GM19023 (cell line): ENCODE results near the gene SPINDOC.
"Not testable (repeated sequence)": the region's sequence is repeated elsewhere in the genome, so short reads cannot be mapped to it uniquely, and the experiment has no call there.

Experiments
- ATAC-seq: cut with Tn5 transposase; IDR thresholded peaks from one replicate; pipeline ENCODE4 v1.9.1; 2021; ENCODE audit warnings: mild to moderate bottlenecking, moderate library complexity; ENCODE audit not compliant: unreplicated experiment

SPINDOC gene

DNA sequence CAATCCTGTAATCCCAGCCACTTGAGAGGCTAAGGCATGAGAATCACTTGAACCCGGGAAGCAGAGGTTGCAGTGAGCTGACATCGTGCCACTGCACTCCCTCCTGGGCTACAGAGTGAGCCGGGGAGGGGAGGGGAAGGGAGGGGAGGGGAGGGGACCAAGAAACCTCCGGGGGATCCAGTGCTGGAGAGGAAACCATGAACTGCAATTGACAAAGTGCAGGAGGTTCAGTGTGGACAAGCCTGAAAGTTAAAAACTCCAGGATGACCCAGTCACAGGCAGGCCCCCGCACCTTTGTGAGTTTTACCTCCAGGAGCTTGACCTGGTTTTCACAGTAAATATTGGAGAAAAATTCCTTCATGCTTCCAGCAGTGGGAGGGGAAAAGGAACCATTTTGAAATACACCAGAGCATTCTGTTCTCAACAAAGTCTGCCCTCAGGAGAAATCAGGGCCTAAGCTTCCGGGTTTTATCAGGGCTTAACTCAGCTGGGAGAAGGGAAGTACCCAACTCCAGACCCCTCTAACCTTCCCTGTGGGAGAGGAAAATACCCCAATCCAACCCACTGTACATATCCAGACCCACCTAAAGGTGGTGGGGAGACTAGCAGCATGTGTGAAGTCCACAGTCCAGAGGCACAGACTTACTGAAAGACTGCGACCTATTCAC, 29.2 kb upstream of the SPINDOC start:
- no peak for ATAC-seq

- no peak for ATAC-seq
Observed at GRCh38 chr11:63785823-63786222, 27.4 kb upstream of the SPINDOC start.

DNA sequence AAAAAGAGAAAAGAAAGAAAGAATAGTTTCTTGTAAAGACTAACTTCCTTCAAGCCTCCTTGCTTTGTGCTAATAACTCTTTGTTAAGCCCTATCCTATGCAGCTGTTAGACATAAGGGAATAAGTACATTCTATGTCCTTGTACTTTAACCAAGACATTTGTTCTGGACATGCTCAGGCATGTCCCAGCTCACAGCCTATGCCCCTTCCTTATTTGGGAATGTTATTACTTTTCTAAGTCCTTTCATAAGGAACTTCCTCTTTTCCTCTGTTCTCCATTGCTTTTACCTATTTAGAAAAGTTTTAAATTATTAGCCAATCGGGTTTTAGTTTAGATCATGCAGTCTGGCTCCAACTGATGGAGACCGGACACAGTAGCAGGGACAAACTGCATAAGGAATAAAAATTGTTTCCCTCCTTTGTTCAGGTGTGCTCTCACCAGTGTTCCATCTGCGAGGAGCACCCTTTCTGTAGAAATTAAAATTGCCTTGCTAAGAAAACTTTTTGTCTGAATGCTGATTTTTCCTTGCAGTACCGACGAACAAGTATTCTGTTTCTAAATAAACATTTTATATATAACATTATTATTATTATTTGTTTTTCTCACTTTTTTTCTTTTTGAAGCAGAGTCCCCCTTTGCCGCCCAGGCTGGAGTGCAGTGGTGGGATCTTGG, 21.6 kb upstream of the SPINDOC start:
- ATAC-seq: no peak

DNA sequence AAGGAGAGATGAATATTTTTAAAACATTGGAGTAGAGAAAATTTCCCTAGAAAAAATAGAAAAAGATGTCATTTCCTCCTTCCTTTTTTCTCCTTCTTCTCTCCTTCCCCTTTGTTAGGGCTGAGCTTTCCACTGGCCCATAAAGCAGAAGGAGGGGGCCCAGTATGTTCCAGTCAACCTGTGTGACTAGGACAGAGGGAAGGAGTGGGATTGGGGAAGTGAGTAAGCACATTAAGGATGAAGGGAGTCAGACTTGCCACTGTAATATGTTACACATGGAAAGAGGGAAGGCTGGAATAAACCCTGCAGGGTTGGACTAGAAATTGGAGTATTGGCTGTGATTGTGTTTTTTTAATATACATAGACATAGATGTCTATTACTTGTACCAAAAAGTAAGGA, 20.1 kb upstream of the SPINDOC start:
- no peak for ATAC-seq

DNA sequence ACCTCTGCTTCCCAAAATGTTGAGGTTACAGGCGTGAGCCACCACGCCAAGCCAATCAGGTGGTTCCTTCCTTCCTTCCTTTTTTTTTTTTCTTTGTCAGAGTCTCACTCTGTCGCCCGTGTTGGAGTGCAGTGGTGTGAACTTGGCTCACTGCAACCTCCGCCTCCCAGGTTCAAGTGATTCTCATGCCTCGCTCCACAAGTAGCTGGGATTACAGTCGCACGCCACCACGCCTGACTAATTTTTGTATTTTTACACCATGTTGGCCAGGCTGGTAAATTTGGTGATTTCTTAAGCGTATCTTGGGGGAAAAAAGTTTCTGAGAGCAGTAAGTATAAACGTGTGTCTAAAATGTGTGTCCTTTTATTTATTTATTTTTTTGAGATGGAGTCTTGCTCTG, 18.2 kb upstream of the SPINDOC start:
- ATAC-seq: no peak

DNA sequence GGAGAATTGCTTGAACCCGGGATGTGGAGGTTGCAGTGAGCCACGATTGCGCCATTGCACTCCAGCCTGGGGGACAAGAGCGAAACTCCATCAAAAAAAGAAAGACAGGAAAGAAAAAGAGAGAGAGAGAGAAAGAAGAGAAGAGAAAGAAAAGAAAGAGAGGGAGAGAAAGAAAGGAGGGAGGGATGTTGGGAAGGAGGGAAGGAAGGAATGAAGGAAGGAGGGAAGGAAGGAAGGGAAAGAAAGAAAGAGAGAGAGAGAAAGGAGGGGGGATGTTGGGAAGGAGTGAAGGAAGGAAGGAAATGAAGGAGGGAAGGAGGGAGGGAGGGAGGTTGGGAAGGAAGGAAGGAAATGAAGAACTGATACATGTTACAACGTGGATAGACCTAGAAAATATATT, 12.3 kb upstream of the SPINDOC start:
- ATAC-seq: no peak

DNA sequence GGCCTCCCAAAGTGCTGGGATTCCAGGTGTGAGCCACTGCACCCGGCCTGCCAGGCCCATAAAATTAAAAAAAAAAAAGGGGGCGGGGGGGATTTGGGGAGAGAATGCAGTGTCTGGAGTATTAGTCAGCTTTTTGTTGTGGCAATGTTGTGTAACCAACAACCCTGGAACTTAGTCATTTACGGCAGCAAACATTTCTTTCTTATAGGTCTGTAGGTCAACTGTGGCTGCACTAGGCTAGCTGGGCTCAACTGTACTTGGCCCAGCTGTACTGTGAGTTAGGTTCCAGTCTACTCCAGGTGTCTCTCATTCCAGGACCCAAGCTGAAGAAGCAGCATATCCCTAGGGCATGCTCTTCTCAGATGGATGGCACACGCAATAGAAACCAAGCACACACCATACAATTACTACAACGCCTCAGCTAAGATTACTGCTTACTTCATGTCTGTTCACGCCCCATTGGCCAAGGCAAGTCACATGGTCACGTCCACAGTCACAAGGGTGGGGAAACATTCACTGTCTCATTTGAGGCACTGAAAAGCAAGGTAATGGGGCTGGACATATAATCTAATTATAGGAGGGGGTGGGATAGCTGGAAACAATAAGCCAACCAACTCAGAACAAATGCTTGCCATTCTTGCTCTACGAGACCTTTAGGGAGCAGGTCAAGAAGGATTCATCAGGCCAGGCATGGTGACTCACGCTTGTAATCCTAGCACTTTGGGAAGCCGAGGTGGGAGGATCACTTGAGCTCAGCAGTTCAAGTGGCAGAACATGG, 10.4 kb upstream of the SPINDOC start:
- ATAC-seq: no peak

DNA sequence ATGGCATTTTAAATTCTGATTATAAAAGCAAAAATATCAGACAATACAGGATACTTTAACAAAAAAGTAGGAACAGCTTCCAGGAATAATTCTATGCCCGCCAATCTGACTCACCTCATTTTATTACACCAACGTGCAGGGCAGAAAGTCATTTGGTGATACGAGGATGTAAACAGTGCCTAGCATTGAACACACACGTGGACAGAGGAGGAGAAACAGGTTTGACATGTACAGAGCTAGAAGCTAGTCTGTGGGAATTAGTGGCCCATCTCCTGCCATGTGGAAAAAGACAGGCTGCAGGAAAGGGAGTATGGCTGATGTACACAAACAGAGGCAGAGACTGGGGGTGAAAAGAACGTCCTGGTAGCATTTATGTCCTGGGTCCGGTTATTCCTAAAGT, 9.0 kb upstream of the SPINDOC start:
- no peak for ATAC-seq

- ATAC-seq: no peak
Observed at GRCh38 chr11:63805844-63806415, 7.3 kb upstream of the SPINDOC start.

DNA sequence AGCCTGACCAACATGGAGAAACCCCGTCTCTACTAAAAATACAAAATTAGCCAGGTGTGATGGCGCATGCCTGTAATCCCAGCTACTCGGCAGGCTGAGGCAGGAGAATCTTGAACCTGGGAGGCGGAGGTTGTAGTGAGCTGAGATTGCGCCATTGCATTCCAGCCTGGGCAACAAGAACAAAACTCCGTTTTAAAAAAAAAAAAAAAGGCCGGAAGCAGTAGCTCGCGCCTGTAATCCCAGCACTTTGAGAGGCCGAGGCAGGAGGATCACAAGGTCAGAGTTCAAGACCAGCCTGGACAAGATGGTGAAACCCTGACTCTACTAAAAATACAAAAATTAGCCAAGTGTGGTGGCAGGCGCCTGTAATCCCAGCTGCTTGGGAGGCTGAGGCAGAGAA, 2.9 kb upstream of the SPINDOC start:
- ATAC-seq: not testable (repeated sequence)

GRCh38 chr11:63811522-63811921, 1.7 kb upstream of the SPINDOC start:
- ATAC-seq: no peak

DNA sequence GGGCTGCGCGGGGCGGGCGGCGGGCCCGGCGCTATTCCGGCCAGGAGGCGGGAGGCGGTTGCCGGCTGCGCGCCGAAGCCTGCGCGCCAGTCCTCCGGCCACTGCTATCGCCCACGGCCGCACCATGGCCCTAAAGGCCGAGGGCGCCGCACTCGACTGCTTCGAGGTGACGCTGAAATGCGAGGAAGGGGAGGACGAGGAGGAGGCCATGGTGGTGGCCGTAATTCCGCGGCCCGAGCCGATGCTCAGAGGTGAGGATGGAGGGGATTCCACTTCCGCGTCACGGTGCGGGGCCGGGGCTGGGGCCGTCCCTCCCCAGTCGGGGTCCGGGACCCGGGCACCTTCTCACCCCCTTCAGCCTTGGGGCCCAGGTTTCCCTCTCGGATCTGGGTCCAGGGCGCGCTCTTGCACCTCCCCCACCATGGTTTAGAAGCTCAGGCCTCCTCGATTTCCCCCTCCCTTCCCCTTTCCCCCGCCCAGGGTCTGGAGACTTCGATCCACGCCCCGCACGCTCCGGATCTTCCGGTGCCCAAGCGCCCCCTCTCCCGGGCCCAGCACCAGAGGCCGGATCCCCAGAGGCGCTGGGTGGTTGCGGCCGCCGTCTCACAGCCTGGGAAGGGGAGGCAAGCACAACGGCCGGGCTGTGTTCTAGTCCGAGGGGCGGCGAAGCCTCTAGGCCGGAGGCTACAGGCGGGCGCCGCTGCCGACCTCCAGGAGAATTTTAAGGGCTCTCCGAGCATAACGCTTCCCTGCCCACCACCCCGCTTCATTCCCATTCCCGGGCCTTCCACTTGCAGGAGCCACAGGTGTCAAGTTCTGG, 517 bp downstream of the SPINDOC start:
- ATAC-seq: peak; percentile 48

- ATAC-seq: no peak
Observed at GRCh38 chr11:63814383-63814736, 1.1 kb downstream of the SPINDOC start.

DNA sequence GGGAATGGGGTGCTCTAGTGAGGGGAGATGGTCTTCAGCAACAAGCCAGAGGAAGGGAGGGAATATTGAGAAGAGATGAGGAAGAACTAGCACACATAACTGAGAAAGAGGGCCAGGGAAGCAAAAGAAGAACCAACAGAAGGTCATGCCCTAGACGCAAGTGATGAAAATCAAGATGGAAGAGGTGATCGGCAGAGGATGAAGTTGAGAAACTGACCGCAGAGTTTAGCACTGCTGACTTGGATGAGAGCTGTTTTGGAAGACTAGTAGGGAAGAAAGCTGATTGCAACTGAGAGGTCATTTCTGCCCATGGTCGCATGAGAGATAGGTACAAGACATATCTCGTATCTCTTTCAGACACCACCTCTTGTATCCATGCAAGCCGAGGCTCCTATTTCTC, 2.9 kb downstream of the SPINDOC start:
- ATAC-seq: no peak

GRCh38 chr11:63816732-63817131, 3.5 kb downstream of the SPINDOC start:
- no peak for ATAC-seq

- no peak for ATAC-seq
Observed at GRCh38 chr11:63817758-63818498, 4.7 kb downstream of the SPINDOC start.

GRCh38 chr11:63818609-63819008, 5.4 kb downstream of the SPINDOC start:
- no peak for ATAC-seq

- no peak for ATAC-seq
Observed at GRCh38 chr11:63821411-63821810, 8.2 kb downstream of the SPINDOC start.

DNA sequence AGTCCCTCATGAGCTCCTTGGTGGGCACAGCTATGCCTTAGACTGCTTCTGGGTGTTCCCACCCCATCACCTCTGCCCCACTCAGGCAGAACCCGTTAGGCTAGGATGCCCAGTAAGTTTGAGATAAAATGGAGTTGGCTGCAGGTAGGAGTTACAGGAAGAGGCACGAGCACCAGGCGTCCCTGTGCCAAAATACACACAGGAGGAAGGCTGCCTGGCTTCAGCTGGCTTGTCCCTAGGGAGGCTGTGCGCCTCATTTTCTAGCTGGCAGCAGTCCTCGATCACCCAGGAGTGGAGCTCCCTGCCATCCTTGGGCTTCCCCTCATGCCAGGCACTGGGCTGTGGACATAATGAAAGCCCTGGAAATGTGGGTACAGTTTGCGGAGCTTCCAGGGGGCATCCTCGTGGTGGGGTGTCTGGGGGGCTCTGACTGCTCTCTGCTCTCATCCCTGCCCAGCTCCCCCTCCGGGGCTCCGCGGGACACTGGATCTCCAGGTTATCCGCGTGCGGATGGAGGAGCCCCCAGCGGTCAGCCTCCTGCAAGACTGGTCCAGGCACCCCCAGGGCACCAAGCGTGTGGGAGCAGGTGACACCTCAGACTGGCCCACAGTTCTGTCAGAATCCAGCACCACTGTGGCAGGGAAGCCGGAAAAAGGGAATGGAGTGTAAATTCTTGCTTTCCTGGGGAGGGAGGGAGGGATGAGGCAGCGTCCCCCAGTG, 13.4 kb downstream of the SPINDOC start:
- ATAC-seq: no peak
